ENCODE results near the gene ANO4. TPM values are rescaled to one million over a fixed set of nuclear protein-coding genes. Genes with fewer than 3 reads are reported as not detected.
"Not testable (repeated sequence)": the region's sequence is repeated elsewhere in the genome, so short reads cannot be mapped to it uniquely, and the experiment has no call there.

The ANO4 gene
- total RNA-seq, 1 donor from 2014 or later: 1.4 TPM

DNA sequence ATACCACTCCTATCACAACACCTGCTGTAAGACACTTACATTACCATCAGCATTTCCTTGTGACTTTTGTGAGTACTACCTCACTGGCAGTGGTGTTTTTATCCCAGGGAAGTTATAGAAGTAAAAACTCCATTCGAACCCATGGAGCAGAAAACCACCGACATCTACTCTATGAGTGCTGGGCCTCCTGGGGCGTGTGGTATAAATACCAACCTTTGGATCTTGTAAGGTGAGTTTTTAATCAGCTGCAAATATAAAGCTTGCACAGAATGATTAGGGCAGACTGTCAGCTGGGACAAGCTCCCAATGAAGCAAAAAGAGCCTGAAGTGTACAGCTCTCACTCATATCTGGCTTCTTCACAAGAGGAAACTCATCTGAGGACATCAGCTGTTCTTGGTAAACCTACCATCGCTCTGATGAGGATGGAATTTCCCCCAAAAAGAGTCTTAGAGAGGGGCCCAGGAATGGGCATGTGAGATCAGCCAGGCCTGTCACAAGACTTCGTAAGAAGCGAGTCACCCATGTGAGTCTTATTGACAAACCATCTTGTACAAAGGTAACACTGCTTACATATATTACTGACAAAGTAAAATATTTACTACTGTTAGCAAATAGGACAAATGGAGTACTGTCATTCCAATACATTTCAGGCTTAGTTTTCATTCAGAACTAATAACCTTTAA, 245.4 kb downstream of the ANO4 start:
- no peak for DNase-seq (ENCODE audit: low spot score)

DNA sequence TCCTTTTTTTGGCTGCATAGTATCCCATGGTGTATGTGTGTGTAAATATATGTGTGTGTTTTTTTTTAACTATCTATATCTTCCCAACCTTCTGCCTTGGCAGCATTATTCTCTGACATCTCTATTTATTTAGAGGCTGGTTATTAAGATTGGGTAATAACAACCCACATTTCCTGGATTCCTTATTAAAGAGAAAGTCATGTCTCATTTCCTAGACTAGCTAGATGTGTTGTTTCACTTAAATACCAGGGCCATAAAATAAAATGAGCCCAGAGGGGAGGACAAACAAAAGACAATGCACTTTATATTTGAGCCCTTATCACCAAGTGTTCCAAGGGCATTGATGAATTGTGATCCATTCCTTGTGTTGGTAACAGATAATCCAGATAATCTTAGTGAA, 246.4 kb downstream of the ANO4 start:
- no peak for DNase-seq (ENCODE audit: low spot score)

DNA sequence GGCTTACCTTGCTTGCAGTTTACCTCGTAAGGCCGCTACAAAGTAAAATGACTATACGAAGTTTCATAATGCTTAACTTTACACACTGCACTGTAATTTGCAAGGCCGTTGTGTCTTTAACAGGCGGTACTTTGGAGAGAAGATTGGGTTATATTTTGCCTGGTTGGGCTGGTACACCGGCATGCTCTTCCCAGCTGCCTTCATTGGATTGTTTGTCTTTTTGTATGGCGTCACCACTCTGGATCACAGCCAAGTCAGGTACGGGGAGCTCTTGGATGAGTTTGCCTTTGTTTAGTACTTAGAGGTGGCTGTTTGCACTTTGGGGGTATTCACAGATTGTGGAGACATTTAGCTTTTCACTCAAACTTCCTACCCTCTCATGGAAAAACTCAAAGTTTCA, 247.6 kb downstream of the ANO4 start:
- no peak for DNase-seq (ENCODE audit: low spot score)

DNA sequence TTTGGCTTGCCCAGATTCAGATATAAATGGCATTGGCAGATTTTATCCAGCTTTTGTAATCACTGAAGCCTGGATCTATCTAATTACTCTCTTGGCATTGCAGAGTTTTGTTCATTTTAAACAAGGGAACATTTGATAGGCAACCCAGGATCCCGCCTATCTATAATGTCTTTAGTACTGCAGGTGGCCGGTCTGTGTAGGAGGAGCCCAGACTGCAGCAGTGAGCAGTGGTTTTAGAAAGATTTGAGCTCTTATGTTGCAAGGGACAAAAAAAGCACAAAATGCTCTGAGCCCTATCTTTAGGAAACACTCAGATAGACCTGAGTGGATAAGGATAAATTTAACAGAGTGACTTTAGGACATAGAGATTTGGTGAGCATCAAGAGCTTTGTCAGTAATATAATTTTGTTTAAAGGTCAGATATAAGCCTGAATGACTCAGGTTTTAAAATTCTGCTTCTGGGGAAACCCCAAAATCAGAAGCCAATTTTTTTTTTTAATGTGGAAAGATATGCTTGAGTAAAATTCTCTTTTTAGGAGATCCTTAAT, 250.0 kb downstream of the ANO4 start:
- peak; percentile 82 for DNase-seq (ENCODE audit: low spot score)

DNA sequence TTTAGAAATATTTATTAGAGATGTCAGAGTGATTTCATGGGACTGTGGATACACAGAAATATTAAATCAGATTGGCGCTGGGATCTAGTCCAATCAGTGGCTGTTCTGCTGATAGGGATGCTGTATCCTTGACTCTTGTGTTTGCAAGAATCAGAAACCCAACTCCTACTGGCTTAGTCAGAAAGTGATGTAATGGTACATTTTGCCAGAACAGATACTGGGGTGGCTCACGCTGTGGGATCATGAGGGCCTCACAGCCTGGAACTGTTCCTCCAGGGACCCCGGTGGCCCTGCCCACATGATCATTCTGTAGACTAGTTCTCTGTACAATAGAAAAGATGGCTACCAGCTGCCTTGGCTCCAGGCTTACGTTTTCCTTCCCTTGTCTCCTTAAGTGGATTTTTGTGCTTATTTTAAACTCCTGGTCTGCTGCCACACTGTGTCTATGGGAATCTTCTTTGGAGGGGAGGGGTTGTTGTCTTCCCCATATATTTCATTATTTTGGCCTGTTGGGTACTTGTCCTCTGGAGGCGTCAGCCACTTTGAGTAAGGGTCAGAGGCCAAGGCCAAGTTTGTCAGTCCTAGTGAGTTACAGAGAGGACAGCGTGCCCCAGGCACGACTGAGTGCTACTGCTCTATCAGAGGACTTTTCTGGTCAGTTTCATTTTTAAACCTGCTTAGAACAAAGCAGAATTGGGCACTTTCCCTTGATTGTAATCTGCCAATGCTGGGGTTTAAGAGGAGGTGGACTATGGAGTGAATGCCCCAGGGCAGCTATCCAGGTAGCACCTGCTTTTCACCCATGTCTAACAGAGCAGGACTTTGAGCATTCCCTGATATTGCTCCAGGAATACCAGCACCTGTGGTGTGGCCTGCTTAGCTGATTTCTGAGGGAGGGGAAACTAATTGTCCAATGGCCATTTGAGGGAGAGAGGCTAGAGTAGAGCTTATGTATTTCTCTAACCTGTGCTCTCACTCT, 251.2 kb downstream of the ANO4 start:
- DNase-seq (ENCODE audit: low spot score): peak; percentile 78

DNA sequence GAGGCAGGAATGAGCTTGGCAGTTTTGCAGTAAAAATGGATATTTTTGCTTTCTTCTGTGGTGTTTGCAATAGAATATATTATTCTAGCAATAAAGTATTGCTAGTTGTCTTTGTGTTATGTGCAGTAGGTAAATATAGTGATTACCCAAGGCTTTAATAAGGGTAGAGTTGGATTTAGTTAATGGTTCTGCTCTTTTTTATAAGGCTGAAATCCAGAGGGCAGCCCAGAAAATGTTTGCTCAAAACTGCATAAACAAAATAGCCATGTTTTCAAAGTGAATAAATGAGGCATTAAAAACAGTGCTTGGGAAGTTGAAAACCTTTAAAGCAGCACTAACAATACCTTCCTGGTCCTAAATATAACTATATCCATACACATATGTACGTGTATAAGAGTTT, 253.1 kb downstream of the ANO4 start:
- no peak for DNase-seq (ENCODE audit: low spot score)

DNA sequence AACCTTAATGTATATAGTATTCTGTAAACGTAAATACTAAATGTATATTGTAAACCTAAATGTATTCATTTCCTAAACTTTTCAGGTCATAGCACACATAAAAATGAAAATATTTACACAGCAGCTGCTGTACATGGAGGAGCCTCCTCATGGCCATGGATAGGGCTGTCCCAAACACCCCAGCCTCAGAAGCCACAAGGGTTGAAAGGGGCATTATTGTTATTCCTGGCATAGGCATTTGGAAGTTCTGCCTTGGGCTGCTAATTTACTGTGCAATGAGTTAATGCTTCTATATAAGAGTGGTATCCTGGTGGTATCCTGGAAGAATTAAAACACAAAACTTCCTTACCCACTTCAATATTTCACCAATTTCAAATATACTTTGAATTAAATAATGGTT, 256.1 kb downstream of the ANO4 start:
- DNase-seq (ENCODE audit: low spot score): no peak

DNA sequence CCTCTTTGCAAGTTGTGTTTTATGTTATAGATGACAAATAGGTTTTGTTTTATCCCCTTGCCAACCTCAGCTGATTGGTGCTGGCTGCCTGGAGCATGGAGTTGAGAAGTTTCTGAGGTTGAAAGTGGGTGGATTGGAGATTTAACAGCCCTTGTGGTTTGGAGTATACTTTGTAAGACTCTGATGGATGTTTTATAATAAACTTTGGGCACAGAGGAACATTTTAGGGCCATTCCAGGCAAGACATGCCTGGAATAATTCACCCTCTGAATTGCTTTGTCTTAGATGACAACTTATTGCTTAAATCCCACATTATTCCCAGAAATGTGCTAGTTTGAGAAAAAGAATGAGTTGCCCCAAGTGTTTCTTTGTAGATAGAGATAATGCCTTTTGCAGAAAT, 256.6 kb downstream of the ANO4 start:
- no peak for DNase-seq (ENCODE audit: low spot score)

DNA sequence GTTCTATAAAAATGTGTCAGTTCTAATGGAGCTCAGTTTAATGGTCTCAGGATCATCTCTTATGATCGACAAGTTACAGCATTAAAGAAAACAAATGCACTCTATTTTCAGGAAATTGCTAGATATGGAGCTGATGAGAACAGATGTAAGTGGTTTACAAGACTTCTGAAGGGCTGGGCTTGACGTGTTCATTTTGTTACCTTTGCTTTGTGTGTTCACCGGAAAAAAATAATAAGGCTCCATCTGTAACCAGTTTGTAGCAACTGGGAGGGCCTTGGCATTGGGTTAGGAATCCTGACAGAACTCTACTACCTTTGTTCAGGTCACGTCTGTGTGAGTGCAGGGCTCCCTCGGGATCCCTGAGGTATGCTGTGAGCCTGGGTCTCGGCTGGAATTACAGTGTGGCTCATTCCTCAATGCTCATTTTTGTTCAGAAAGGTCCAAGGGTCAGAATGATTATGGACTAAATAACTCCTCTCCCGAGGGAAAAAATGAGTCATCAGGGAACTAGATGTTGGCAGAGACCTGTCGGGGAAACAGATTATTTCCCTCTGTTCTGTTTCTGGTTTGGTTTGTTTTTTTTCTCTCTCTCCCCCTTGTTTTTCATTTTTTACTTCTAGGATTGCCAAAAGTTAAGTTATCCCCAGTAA, 257.4 kb downstream of the ANO4 start:
- DNase-seq (ENCODE audit: low spot score): peak; percentile 28

DNA sequence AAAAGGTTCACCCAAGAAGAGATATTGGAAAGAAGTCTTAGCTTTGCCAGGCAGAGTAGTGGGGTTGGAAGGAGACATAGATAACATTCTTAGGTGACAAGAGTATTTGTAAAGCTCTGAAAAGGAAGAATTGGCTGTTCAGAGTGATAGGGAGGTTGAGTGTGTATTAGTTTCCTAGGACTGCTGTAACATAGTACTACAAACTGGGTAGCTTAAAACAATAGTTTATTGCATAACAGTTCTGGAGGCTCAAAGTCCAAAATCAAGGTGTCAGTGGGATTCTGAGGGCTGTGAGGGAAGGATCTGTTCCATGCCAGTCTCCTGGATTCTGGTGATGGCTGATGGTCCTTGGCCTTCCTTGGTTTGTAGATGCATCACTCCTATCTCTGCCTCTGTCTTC, 258.6 kb downstream of the ANO4 start:
- DNase-seq (ENCODE audit: low spot score): no peak

DNA sequence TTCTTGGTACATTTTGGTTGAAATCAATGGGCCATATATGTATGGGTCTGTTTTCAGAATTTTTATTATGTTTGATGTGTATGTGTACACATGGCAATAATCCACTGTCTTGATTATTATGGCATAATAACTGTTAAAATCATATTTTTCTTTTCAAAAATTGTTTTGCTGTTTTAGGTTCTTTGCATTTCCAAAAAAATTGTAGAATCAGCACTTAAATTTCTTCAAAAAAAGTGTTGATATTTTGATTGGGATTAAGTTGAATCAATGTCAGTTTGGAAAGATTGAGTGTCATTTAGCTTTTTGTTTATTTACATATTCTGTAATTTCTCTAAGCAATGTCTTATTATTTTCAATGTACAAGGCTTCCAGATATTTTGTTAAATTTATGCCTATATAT, 261.4 kb downstream of the ANO4 start:
- DNase-seq (ENCODE audit: low spot score): no peak

DNA sequence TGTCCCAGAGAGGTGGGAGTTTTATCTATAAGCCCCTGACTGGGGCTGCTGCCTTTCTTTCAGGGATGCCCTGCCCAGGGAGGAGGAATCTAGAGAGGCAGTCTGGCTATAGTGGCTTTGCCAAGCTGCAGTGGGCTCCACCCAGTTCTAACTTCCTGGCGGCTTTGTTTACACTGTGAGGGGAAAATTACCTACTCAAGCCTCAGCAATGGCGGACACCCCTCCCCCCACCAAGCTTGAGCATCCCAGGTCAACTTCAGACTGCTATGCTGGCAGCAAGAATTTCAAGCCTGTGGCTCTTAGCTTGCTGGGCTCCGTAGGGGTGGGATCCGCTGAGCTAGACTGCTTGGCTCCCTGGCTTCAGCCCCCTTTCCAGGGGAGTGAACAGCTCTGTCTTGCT, 267.9 kb downstream of the ANO4 start:
- not testable (repeated sequence) for DNase-seq (ENCODE audit: low spot score)

DNA sequence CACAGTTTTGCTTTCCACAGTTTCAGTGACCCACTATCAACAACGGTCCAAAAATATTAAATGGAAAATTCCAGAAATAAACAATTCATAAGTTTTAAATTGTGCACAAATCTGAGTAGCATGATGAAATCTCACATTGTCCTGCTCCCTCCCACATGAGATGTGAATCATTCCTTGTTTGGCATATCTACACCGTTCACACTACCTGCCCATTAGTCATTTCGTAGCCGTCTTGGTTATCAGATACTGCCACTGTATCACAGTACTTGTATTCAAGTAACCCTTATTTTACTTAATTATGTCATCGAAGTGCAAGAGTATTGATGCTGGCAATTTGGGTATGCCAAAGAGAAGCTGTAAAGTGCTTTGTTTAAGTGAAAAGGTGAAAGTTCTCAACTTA, 270.1 kb downstream of the ANO4 start:
- no peak for DNase-seq (ENCODE audit: low spot score)

DNA sequence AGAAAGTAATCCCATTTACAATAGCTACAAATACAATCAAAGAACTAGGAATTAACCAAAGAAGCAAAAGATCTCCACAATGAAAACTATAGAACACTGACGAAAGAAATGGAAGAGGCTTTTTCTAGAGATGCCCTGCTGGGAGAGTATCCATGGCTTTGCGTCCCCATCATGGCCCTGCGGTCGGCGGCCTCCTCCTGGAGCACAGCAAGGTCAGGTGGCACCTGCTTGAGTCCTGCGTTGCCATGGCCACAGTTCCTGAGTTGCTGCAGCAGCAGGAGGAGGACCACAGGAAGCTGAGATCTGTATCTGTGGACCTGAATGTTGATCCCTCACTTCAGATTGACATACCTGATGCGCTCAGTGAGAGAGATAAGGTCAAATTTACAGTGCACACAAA, 271.9 kb downstream of the ANO4 start:
- no peak for DNase-seq (ENCODE audit: low spot score)

DNA sequence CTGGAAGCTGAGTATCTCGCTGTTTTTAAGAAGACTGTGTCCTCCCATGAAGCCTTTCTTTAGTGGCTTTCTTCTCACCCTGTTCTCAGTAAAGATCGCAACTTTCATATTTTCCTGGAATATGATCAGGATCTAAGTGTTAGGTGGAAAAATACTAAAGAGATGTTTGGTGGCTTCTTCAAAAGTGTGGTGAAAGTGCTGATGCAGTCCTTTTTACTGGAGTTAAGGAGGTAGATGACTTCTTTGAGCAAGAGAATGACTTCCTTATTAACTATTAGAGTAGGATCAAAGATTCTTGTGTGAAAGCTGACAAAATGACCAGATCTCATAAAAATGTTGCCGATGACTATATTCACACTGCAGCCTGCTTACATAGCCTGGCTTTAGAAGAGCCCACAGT, 273.8 kb downstream of the ANO4 start:
- no peak for DNase-seq (ENCODE audit: low spot score)

DNA sequence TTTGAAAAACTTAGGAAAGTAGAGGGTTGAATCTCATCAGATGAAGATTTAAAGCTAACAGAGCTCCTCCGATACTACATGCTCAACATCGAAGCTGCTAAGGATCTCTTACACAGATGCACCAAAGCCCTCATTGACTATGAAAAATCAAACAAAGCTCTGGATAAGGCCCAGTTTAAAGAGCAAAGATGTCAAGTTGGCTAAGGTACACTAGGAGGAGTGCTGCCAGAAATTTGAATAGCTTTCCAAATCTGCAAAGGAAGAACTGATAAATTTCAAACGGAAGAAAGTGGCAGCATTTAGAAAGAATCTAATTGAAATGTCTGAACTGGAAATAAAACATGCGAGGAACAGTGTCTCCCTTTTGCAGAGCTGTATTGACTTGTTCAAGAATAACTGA, 274.3 kb downstream of the ANO4 start:
- DNase-seq (ENCODE audit: low spot score): peak; percentile 12

DNA sequence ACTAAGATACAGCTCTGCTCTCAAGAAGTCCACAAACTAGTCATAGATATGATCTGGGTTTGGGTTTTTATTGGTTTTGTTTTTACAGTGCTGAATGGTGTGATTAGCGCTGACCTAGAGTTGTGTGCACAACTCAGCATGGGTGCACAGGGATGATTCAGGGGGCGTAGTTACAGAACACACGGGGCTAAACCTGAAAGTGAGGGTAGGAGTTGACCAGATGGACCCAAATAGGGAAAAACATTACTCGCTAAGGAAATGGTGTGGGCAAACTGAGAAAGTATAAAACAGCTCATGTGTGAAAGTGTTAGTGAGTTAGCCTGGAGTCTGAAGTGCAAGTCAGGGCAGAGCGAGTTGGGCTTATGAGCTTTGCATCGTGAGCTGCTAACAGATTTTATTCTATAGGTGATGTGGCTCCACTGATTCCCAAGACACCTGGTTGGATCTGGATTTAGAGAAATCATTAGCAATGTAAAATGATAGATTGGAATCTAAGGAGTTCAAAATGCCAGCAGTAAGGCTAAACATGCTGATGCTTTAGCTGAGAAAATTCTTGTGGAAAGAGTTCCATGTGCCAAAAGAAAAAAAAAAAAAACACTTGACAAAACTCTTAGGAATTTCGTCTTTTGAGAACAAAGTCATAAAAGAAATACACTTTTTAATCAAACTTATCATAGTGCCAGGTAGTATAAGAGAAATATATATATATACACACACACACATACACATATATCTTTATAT, 280.5 kb downstream of the ANO4 start:
- no peak for DNase-seq (ENCODE audit: low spot score)

DNA sequence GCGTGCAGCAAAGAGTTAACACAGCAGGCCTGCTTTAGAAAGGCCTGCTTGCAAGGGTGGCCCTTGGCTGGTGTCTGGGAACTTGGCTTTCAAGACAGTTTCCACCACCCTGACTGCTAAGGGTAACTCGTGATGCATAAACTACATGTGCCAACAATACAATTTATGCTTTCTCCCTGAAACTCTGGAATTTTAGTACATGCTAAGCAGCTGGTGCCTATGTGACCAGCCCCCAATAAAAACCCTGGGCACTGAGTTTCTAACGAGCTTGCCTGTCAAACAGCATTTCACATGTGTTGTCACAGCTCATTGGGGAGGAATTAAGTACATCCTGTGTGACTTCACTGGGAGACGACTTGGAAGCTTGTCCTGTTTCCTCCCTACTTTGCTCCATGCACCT, 282.3 kb downstream of the ANO4 start:
- peak; percentile 60 for DNase-seq (ENCODE audit: low spot score)

DNA sequence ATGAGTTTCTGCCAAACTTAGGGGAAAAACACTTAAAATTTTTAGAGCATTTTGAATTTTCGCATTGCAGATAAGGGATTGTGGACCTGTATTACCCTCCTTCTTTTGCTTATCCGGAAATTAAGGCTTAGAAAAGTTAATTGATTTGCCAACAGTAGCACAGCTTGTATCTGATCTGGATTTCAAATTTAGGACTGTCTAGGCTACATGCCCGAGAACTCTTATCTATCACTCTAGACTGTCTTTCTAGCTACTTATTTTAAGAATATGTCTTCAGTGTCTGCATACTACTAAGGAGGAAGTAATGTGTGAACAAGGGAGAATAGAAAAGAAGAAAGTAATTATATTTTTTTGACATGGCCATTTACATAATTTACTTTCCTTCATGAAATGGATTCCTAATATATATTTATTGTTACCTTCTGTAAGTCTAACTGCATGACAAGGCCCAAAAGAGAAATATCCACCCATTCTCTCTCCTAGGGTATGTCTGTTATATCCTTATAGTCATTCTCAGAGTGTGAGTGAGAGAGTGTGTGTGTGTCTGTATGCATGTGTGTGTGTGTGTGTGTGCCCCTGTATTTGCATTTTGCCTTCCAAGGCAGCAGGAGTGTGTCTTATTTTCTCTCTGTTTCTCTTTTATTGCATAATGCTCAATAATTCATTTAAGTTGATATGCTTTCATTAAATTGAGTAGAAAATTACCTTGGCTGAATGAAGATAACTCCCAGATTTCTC, 283.4 kb downstream of the ANO4 start:
- DNase-seq (ENCODE audit: low spot score): no peak

DNA sequence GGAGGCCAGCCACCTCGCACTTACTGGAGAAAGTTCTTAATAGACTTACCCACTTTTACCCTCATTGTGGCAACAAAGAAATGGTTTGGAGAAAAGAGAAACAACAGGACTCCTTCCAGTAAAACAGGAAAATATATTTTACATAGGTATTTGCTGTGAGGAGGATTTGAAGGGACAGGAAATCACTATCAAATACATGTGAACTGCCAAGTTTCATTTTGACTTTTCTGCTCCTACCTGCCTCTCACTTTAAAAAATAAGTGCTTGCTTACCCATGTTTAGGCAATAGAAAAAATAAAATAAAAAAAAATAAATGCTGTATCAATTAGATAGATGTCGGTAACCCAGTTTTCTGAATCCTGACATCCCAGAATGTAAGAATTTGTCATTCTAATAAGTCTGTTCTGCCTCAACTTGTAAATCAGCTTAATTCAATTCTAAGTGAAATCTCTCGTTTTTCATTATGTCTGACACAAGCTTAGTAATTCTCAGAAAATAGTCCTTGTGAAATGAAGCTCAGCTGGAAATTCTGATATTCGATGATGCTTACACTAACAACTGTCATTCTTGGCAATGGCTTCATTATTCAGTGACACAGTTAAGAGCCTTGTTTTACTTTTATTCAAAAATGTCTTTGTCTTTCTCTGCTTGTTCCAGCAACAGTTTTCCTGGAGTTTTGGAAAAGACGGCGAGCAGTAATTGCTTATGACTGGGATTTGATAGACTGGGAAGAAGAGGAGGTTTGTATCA, 284.1 kb downstream of the ANO4 start:
- no peak for DNase-seq (ENCODE audit: low spot score)

Measured in umbilical cord (tissue), 2 donors.